GM12873 (cell line): ENCODE data around the gene SPRR5.

Experiments used
- CTCF ChIP-seq: IDR thresholded peaks from 2 replicates; pipeline ENCODE4 v1.5.1; 2012; ENCODE audit warnings: low read depth, mild to moderate bottlenecking, moderate library complexity, low read length, control low read depth; ENCODE audit not compliant: insufficient read depth; ENCODE audit errors: missing control alignments

The SPRR5 gene

GRCh38 chr1:152946248-152946647 lies 758 bp upstream of the SPRR5 start:
- TF ChIP-seq CTCF = no peak

- TF ChIP-seq CTCF = no peak
Observed at GRCh38 chr1:152951711-152952110, 4.7 kb downstream of the SPRR5 start.

GRCh38 chr1:152953761-152954160 lies 6.8 kb downstream of the SPRR5 start:
- TF ChIP-seq CTCF = no peak

- TF ChIP-seq CTCF = no peak
Observed at GRCh38 chr1:152954436-152954835, 7.4 kb downstream of the SPRR5 start.

GRCh38 chr1:152957561-152957960 lies 10.6 kb downstream of the SPRR5 start:
- no peak for TF ChIP-seq CTCF

GRCh38 chr1:152959273-152959672 lies 12.3 kb downstream of the SPRR5 start:
- no peak for TF ChIP-seq CTCF

- TF ChIP-seq CTCF = no peak
Observed at GRCh38 chr1:152959801-152960451, 12.9 kb downstream of the SPRR5 start.

- peak; percentile 65 for TF ChIP-seq CTCF
Observed at GRCh38 chr1:152960452-152961044, 13.5 kb downstream of the SPRR5 start.
